AG04450 (cell line): ENCODE data around the gene RNF213. TPM values are rescaled to one million over a fixed set of nuclear protein-coding genes. Genes with fewer than 3 reads are reported as not detected.

Source experiments
- CTCF ChIA-PET: fragments of 300-600, 350-600 bp; formaldehyde crosslinking; extraction: SDS; loops from one replicate; lab custom pipeline; 2022; ENCODE audit warnings: antibody characterized with exemption, inconsistent platforms; lab: Charles Lee
- POLR2A ChIA-PET: fragments of 350-600 bp; formaldehyde crosslinking; extraction: SDS; loops from one replicate; lab custom pipeline; 2021; ENCODE audit warnings: antibody characterized with exemption, inconsistent platforms; lab: Yijun Ruan, JAX
- DNase-seq: peaks from one replicate; pipeline ENCODE4 v3.0.0-alpha.2; 2011; ENCODE audit warnings: low read depth, low spot score
- H3K27ac ChIP-seq: one replicate; pipeline ENCODE4 v1.5.1; 2012; ENCODE audit warnings: low read depth, low read length, control low read depth
- H3K27me3 ChIP-seq: one replicate; pipeline ENCODE4 v1.6.0; 2012; ENCODE audit warnings: low read length; ENCODE audit not compliant: control insufficient read depth, insufficient read depth
- H3K4me3 ChIP-seq: 2 replicates; pipeline ENCODE4 v1.5.1; 2011; ENCODE audit warnings: mild to moderate bottlenecking, low read depth, low read length, control low read depth
- H3K9me3 ChIP-seq: 2 replicates; pipeline ENCODE4 v1.5.1; 2012; ENCODE audit warnings: low read length; ENCODE audit not compliant: control insufficient read depth, insufficient read depth
- polyA plus RNA-seq: library from polyadenylated mRNA; depleted of rRNA; stranded (reverse); fragments of >200 nt; gene quantifications from 2 replicates; pipeline ENCODE4 v1.2.3, GENCODE V29; 2011
- TF ChIP-seq, protein P1 (sequence below): IDR thresholded peaks from 2 replicates; pipeline ENCODE4 v1.5.1; 2011; ENCODE audit warnings: low read depth, low read length, control low read depth, inconsistent platforms

The RNF213 gene
- polyA plus RNA-seq, 1 experiment: 46.8 TPM

DNA sequence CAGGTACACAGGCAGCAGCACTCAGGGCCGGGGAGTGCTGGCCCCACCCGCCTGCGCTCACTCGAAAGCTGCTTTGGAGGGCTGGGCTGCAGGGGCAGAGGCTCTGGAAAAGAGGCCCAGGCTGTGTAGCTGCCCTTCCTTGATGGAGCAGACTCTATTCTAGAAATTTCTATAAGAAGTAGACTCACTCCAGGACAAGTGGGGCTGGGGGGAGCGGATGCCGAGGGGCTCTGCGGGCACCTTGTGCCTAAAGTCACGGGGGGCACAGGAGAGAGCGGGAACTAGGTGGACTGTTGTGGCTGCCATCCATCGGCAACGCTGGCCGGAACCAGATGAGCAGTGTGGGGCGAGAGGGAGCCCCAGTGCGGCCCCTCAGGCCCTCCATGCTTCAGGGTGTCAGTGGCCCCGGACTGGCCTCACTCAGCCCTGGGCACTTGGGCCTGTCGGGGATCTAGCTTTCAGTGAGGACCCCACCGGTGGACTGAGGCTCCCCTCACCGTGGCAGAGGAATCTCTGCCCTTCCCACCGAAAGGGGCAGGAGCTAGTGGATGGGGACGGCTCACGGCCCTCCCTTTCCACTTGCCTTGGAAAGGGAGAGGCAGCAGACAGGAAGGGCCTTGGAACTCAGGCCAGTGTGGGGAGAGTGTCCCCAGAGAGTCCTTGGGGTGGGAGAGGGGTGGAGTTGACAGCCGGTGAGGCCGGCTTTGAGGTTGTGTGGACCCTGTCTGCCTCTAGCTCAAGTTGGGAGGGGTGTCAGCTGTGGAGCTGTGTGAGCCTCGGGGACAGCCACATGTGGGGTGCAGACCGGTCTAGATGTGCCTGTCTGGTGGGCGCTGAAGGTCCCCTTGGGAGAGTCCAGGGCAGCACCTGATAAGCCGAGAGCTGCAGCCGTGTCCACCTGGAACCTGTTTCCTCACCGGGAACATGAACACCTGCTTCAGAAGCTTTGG lies 170.9 kb downstream of the RNF213 start:
- Histone ChIP-seq H3K27ac (no peak overlapping the region), H3K27me3 (no peaks in the 10 kb centered on the region), H3K9me3 (no peaks in the 10 kb centered on the region), H3K4me3 (no peak overlapping the region)
- ChIA-PET CTCF (no interaction called here), POLR2A (interaction anchor here (0.7 to 0.8 kb wide), 2 partner anchors 15 to 23 kb away, joined by 3 to 7 read pairs; no protein-coding TSS in a partner anchor)
- no peak for DNase-seq
- TF ChIP-seq, protein P1, sequence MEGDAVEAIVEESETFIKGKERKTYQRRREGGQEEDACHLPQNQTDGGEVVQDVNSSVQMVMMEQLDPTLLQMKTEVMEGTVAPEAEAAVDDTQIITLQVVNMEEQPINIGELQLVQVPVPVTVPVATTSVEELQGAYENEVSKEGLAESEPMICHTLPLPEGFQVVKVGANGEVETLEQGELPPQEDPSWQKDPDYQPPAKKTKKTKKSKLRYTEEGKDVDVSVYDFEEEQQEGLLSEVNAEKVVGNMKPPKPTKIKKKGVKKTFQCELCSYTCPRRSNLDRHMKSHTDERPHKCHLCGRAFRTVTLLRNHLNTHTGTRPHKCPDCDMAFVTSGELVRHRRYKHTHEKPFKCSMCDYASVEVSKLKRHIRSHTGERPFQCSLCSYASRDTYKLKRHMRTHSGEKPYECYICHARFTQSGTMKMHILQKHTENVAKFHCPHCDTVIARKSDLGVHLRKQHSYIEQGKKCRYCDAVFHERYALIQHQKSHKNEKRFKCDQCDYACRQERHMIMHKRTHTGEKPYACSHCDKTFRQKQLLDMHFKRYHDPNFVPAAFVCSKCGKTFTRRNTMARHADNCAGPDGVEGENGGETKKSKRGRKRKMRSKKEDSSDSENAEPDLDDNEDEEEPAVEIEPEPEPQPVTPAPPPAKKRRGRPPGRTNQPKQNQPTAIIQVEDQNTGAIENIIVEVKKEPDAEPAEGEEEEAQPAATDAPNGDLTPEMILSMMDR: no peak

DNA sequence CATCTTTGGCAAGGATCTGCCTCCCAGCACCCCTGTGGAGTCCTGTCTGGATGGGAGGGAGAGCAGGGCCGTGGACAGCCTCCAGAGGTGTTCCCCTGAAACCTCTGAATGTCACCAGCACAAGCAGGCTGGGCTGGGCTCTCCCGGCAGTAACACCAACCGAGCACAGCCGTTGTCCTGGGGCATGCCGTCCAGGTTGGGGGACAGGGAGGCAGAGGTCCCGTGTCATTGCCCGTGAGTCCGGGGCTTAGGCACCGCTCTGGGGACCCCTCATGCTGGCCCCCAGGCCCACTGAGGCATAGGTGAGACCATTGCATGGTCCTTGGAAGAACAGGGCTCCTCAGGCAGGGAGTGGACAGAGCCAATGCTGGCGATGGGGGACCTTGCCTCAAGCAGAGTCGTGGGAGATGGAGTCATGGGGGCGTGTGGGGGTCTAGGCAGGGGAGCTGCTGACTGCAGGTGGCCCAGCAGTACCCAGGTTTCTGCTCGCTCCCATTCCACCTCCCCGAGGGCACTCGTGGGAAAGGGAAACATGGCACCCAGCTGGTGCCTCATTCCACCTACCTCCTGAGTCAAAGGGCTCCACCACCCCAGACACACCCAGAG lies 171.8 kb downstream of the RNF213 start:
- H3K9me3 ChIP-seq: no peaks in the 10 kb centered on the region
- TF ChIP-seq, protein P1: no peak
- no peak for DNase-seq
- no peak overlapping the region for H3K4me3 ChIP-seq
- POLR2A ChIA-PET: interaction anchor here (0.7 kb wide), 2 partner anchors 16 to 99 kb away, joined by 3 to 7 read pairs; no protein-coding TSS in a partner anchor
- H3K27me3 ChIP-seq: no peaks in the 10 kb centered on the region
- no peak overlapping the region for H3K27ac ChIP-seq
- CTCF ChIA-PET: no interaction called here

DNA sequence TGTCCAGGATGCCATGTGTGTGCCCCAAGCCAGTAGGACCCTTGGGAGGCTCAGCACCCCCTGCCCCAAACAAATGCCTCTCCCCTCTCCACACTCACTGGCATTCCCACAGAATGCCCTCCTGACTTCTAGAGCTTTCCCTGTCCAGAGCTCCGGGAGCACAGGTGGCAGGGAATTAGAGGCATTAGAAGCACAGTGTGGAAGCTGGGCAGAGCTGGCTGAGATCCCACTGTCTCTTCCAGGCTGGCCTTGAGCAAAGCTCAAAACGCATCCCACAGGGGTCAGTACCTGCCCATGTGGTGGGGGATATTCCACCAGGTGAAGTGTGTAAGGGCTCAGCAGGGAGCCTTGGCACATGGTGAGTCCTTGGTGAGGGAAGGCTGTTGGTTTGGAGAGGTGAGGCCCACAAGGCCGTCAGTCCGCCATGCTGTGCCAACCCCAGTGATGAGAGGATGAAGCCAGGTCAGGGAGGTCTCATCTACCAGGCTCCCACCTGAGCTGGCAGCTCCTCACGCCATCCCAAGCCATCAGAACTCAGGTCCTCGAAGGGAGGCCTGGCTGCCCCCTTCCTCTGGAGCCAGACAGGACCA lies 172.4 kb downstream of the RNF213 start:
- Histone ChIP-seq H3K27me3 (no peaks in the 10 kb centered on the region), H3K9me3 (no peaks in the 10 kb centered on the region), H3K27ac (no peak overlapping the region), H3K4me3 (no peak overlapping the region)
- CTCF ChIA-PET: no interaction called here
- TF ChIP-seq, protein P1: no peak
- DNase-seq: no peak
- POLR2A ChIA-PET: interaction anchor here (0.7 kb wide), 1 partner anchor 99 kb away, joined by 3 read pairs; no protein-coding TSS in a partner anchor

DNA sequence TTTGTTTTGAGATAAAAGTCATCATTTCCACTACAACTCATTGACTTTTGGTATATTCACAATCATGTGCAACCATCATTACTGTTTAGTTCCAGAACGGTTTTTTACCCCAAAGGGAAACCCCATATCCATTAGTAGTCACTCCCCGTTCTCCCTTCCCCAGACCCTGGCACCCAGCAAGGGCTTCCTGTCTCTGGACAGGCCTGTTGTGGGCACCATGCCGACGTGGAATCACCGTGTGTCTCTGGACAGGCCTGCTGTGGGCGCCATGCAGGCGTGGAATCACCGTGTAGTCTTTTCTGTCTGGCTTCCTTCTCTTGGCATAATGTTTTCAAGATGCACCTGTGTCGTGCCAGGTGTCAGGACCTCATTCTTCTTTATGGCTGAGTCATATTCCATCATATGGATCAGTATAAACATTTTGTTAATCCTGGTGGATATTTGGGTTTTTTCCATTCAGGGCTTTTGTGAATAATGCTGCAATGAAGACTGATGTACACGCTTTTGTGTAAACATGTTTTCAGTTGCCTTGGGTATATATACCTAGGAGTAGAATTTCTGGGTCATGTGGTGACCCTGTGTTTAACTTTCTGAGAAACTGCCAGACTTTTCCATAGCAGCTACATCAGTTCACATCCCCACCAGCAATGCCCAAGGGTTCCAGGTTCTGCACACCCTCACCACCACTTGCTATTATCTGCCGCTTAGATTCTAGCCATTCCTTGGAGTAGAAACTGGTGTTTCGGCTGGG lies 173.4 kb downstream of the RNF213 start:
- TF ChIP-seq, protein P1: no peak
- POLR2A ChIA-PET: no interaction called here
- no peaks in the 10 kb centered on the region for H3K9me3 ChIP-seq
- no peak overlapping the region for H3K27ac ChIP-seq
- no peak overlapping the region for H3K4me3 ChIP-seq
- peaks cover 3% of the 10 kb centered on the region for H3K27me3 ChIP-seq
- no peak for DNase-seq
- CTCF ChIA-PET: no interaction called here
